PFSK-1 (cell line): ENCODE measurements around the gene CENPB.

ENCODE experiments used
- FOXP2 ChIP-seq: optimal IDR thresholded peaks from 2 replicates; pipeline ENCODE3; 2011; ENCODE audit warnings: borderline replicate concordance, control low read depth, inconsistent platforms; ENCODE audit not compliant: insufficient read depth; ENCODE audit errors: extremely low read length, extremely low read depth
- POLR2AphosphoS5 ChIP-seq: IDR thresholded peaks from 2 replicates; pipeline ENCODE4 v1.6.1; 2012; ENCODE audit warnings: low read depth, mild to moderate bottlenecking, control low read depth, low read length, moderate library complexity
- REST ChIP-seq, 2 experiments: IDR thresholded peaks; 2 replicates each; pipeline versions ENCODE4 v1.6.1 to v1.8.0; 2011 to 2012; ENCODE audit warnings: low read depth in 2 of 2, low read length in 2 of 2, control low read depth in 1 of 2, inconsistent platforms in 1 of 2, mild to moderate bottlenecking in 1 of 2, moderate library complexity in 1 of 2; ENCODE audit not compliant: insufficient read depth in 1 of 2
- SIN3A ChIP-seq: IDR thresholded peaks from 2 replicates; pipeline ENCODE4 v1.6.1; 2012; ENCODE audit warnings: mild to moderate bottlenecking, low read length, moderate library complexity, borderline replicate concordance; ENCODE audit not compliant: insufficient read depth
- TAF1 ChIP-seq: IDR thresholded peaks from 2 replicates; pipeline ENCODE4 v1.6.1; 2012; ENCODE audit warnings: low read length, control low read depth, borderline replicate concordance; ENCODE audit not compliant: insufficient read depth

The CENPB gene

GRCh38 chr20:3744037-3744436 lies 42.5 kb downstream of the CENPB start:
- no peak for TF ChIP-seq FOXP2
- TF ChIP-seq POLR2AphosphoS5, result no peak
- TF ChIP-seq SIN3A, result no peak
- TF ChIP-seq REST (IDR thresholded peaks at IDR 0.05; ENCODE audit: insufficient read depth in 1 of 2, low read depth in 2 of 2, low read length in 2 of 2), result no peak
- no peak for TF ChIP-seq TAF1

- TF ChIP-seq TAF1 (no peak), REST (IDR thresholded peaks at IDR 0.05; ENCODE audit: insufficient read depth in 1 of 2, low read depth in 2 of 2, low read length in 2 of 2) (no peak), FOXP2 (no peak), POLR2AphosphoS5 (no peak), SIN3A (no peak)
Observed at GRCh38 chr20:3743251-3743650, 43.3 kb downstream of the CENPB start.

GRCh38 chr20:3741836-3742458 lies 44.6 kb downstream of the CENPB start:
- no peak for TF ChIP-seq REST (IDR thresholded peaks at IDR 0.05; ENCODE audit: insufficient read depth in 1 of 2, low read depth in 2 of 2, low read length in 2 of 2)
- TF ChIP-seq POLR2AphosphoS5, result no peak
- TF ChIP-seq TAF1, result no peak
- no peak for TF ChIP-seq SIN3A
- TF ChIP-seq FOXP2, result no peak

GRCh38 chr20:3740615-3741301 lies 45.8 kb downstream of the CENPB start:
- TF ChIP-seq SIN3A (no peak), FOXP2 (no peak), POLR2AphosphoS5 (no peak), TAF1 (no peak), REST (IDR thresholded peaks at IDR 0.05; ENCODE audit: insufficient read depth in 1 of 2, low read depth in 2 of 2, low read length in 2 of 2) (no peak)
